ENCODE measurements around the gene TMEM109.

Gene TMEM109

GRCh38 chr11:60955571-60955970 is 41.6 kb downstream of the TMEM109 start:
- no peaks in the 10 kb centered on the region for H3K9me3 ChIP-seq (ENCODE audit: control insufficient read depth, insufficient read depth, low read length)
- H3K4me1 ChIP-seq (ENCODE audit: control insufficient read depth, insufficient read depth, low read length), result peaks cover 9% of the 10 kb centered on the region
- H3K36me3 ChIP-seq (ENCODE audit: control insufficient read depth, insufficient read depth, low read length), result no peaks in the 10 kb centered on the region
- no peak overlapping the region for H3K9ac ChIP-seq (ENCODE audit: low read depth, low read length)
- no peak overlapping the region for H3K27ac ChIP-seq (ENCODE audit: low read depth, low read length)
- H3K27me3 ChIP-seq (ENCODE audit: control insufficient read depth, insufficient read depth, low read length), result peaks cover 14% of the 10 kb centered on the region
- no peak overlapping the region for H3K4me3 ChIP-seq (ENCODE audit: low read depth, low read length)

DNA sequence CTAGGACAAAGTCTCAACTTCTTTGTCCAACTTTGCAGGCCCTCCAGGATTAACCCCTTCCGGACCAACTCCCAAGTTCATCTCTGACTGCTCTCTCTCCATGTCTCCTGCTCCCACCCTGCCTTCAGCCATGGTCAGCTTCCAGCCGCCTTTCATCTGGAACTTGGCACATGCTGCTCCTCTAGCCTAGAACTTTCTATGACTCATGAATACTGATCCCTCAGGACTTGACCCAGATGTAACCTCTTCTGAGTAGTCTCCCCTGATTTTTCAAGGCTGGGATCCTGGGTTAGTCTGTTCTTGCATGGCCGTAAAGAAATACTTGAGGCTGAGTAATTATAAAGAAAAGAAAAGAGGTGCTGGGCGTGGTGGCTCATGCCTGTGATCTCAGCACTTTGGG is 43.2 kb downstream of the TMEM109 start:
- Histone ChIP-seq H3K4me3 (ENCODE audit: low read depth, low read length) (no peak overlapping the region), H3K27ac (ENCODE audit: low read depth, low read length) (no peak overlapping the region), H3K9me3 (ENCODE audit: control insufficient read depth, insufficient read depth, low read length) (no peaks in the 10 kb centered on the region), H3K27me3 (ENCODE audit: control insufficient read depth, insufficient read depth, low read length) (peaks cover 6% of the 10 kb centered on the region), H3K36me3 (ENCODE audit: control insufficient read depth, insufficient read depth, low read length) (no peaks in the 10 kb centered on the region), H3K9ac (ENCODE audit: low read depth, low read length) (no peak overlapping the region), H3K4me1 (ENCODE audit: control insufficient read depth, insufficient read depth, low read length) (peaks cover 6% of the 10 kb centered on the region)

GRCh38 chr11:60959431-60959830 is 45.5 kb downstream of the TMEM109 start:
- no peak overlapping the region for H3K4me3 ChIP-seq (ENCODE audit: low read depth, low read length)
- H3K9me3 ChIP-seq (ENCODE audit: control insufficient read depth, insufficient read depth, low read length), result no peaks in the 10 kb centered on the region
- no peak overlapping the region for H3K9ac ChIP-seq (ENCODE audit: low read depth, low read length)
- H3K27ac ChIP-seq (ENCODE audit: low read depth, low read length), result no peak overlapping the region
- no peaks in the 10 kb centered on the region for H3K36me3 ChIP-seq (ENCODE audit: control insufficient read depth, insufficient read depth, low read length)
- no peaks in the 10 kb centered on the region; the same call in 1 of the 2 replicates for H3K27me3 ChIP-seq (ENCODE audit: control insufficient read depth, insufficient read depth, low read length)
- H3K4me1 ChIP-seq (ENCODE audit: control insufficient read depth, insufficient read depth, low read length), result no peaks in the 10 kb centered on the region

GRCh38 chr11:60960405-60960804 is 46.4 kb downstream of the TMEM109 start:
- Histone ChIP-seq H3K27me3 (ENCODE audit: control insufficient read depth, insufficient read depth, low read length) (no peaks in the 10 kb centered on the region), H3K9me3 (ENCODE audit: control insufficient read depth, insufficient read depth, low read length) (no peaks in the 10 kb centered on the region), H3K27ac (ENCODE audit: low read depth, low read length) (no peak overlapping the region), H3K36me3 (ENCODE audit: control insufficient read depth, insufficient read depth, low read length) (no peaks in the 10 kb centered on the region), H3K4me1 (ENCODE audit: control insufficient read depth, insufficient read depth, low read length) (no peaks in the 10 kb centered on the region), H3K4me3 (ENCODE audit: low read depth, low read length) (no peak overlapping the region), H3K9ac (ENCODE audit: low read depth, low read length) (no peak overlapping the region)

GRCh38 chr11:60964801-60965200 is 50.8 kb downstream of the TMEM109 start:
- no peak overlapping the region for H3K27ac ChIP-seq (ENCODE audit: low read depth, low read length)
- no peak overlapping the region for H3K4me3 ChIP-seq (ENCODE audit: low read depth, low read length)
- H3K27me3 ChIP-seq (ENCODE audit: control insufficient read depth, insufficient read depth, low read length), result no peaks in the 10 kb centered on the region
- no peaks in the 10 kb centered on the region for H3K4me1 ChIP-seq (ENCODE audit: control insufficient read depth, insufficient read depth, low read length)
- H3K9ac ChIP-seq (ENCODE audit: low read depth, low read length), result no peak overlapping the region
- peaks cover 6% of the 10 kb centered on the region for H3K9me3 ChIP-seq (ENCODE audit: control insufficient read depth, insufficient read depth, low read length)
- H3K36me3 ChIP-seq (ENCODE audit: control insufficient read depth, insufficient read depth, low read length), result no peaks in the 10 kb centered on the region

DNA sequence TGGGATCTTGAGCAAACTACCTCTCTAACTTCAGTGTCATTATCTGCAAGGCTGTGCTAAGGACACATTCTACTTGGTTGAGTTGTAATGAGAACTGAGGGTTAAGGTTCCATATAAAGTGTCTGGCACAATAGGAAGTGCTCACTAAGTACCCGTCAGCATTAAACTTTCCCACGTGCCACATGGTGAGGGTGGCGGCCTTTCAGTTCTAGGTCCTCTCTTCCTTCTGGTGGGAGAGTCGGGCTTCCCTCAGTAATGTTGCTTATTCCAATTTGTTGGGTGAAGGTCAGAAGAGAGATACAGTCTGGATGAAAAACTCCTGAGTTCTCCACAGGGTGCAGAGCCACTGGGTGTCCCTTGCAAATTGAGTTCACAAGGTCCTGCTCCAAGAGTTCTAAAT is 52.9 kb downstream of the TMEM109 start:
- Histone ChIP-seq H3K27ac (ENCODE audit: low read depth, low read length) (no peak overlapping the region), H3K4me1 (ENCODE audit: control insufficient read depth, insufficient read depth, low read length) (no peaks in the 10 kb centered on the region), H3K9me3 (ENCODE audit: control insufficient read depth, insufficient read depth, low read length) (peaks cover 6% of the 10 kb centered on the region), H3K9ac (ENCODE audit: low read depth, low read length) (no peak overlapping the region), H3K27me3 (ENCODE audit: control insufficient read depth, insufficient read depth, low read length) (no peaks in the 10 kb centered on the region), H3K4me3 (ENCODE audit: low read depth, low read length) (no peak overlapping the region), H3K36me3 (ENCODE audit: control insufficient read depth, insufficient read depth, low read length) (no peaks in the 10 kb centered on the region)

DNA sequence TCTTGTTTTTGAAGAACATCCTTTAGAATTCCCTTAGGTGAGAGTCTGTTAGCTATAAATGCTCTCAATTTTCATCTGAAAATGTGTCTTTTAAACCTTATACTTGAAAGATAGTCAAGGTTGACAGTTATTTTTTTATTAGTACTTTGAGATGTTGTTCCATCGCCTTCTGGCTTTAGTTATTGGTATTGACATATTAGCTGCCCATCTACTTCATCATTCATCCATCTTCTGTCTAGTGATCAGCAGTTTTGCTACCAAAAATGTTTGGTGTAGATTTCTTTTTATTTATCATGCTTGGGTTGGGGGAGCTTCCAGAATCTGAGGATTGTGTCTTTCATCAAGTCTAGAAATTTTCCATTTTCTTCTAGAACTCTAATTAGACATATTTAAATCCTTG is 54.3 kb downstream of the TMEM109 start:
- H3K9ac ChIP-seq (ENCODE audit: low read depth, low read length), result no peak overlapping the region
- H3K36me3 ChIP-seq (ENCODE audit: control insufficient read depth, insufficient read depth, low read length), result no peaks in the 10 kb centered on the region
- H3K4me1 ChIP-seq (ENCODE audit: control insufficient read depth, insufficient read depth, low read length), result no peaks in the 10 kb centered on the region
- no peak overlapping the region for H3K27ac ChIP-seq (ENCODE audit: low read depth, low read length)
- H3K4me3 ChIP-seq (ENCODE audit: low read depth, low read length), result no peak overlapping the region
- H3K27me3 ChIP-seq (ENCODE audit: control insufficient read depth, insufficient read depth, low read length), result no peaks in the 10 kb centered on the region
- peaks cover 6% of the 10 kb centered on the region for H3K9me3 ChIP-seq (ENCODE audit: control insufficient read depth, insufficient read depth, low read length)

DNA sequence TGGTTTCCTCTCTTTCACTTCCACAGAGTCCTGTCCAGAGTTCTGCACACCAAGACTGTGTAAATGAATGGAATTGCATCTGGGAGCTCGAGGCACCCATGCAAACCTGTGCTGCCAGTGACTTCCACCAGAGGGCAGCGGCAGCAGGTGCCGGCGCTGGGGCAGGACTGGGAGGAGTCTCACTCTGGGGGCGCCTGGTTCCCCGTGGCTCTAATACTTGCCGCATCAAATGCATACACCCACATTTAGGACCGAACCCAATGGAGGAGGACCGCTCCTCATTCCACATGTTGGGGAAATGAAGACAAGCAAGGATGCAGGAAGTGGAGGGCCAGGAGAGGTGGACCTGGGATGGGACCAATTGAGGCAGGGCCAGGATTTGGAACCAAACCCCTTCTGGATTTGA is 56.4 kb downstream of the TMEM109 start:
- Histone ChIP-seq H3K4me1 (ENCODE audit: control insufficient read depth, insufficient read depth, low read length) (no peaks in the 10 kb centered on the region), H3K9me3 (ENCODE audit: control insufficient read depth, insufficient read depth, low read length) (peaks cover 6% of the 10 kb centered on the region), H3K27me3 (ENCODE audit: control insufficient read depth, insufficient read depth, low read length) (no peaks in the 10 kb centered on the region), H3K4me3 (ENCODE audit: low read depth, low read length) (no peak overlapping the region), H3K27ac (ENCODE audit: low read depth, low read length) (no peak overlapping the region), H3K36me3 (ENCODE audit: control insufficient read depth, insufficient read depth, low read length) (no peaks in the 10 kb centered on the region), H3K9ac (ENCODE audit: low read depth, low read length) (no peak overlapping the region)

GRCh38 chr11:60970890-60971289 is 56.9 kb downstream of the TMEM109 start:
- H3K27me3 ChIP-seq (ENCODE audit: control insufficient read depth, insufficient read depth, low read length), result no peaks in the 10 kb centered on the region
- no peak overlapping the region for H3K27ac ChIP-seq (ENCODE audit: low read depth, low read length)
- H3K36me3 ChIP-seq (ENCODE audit: control insufficient read depth, insufficient read depth, low read length), result no peaks in the 10 kb centered on the region
- no peaks in the 10 kb centered on the region for H3K4me1 ChIP-seq (ENCODE audit: control insufficient read depth, insufficient read depth, low read length)
- H3K9me3 ChIP-seq (ENCODE audit: control insufficient read depth, insufficient read depth, low read length), result peaks cover 6% of the 10 kb centered on the region
- H3K4me3 ChIP-seq (ENCODE audit: low read depth, low read length), result no peak overlapping the region
- H3K9ac ChIP-seq (ENCODE audit: low read depth, low read length), result no peak overlapping the region

GRCh38 chr11:60971520-60971919 is 57.6 kb downstream of the TMEM109 start, which contains the start of gene CD6:
Gene CD6 (plus strand): TSS chr11:60971680. CDS start chr11:60971866, 186 bp downstream.
- no peak within 1 kb of the TSS for H3K4me3 ChIP-seq (ENCODE audit: low read depth, low read length)
- H3K9ac ChIP-seq (ENCODE audit: low read depth, low read length), result no peak within 1 kb of the TSS
- no peak within 1 kb of the TSS for H3K27ac ChIP-seq (ENCODE audit: low read depth, low read length)
- peaks cover 6% of the 10 kb centered on the region for H3K9me3 ChIP-seq (ENCODE audit: control insufficient read depth, insufficient read depth, low read length)
- H3K4me1 ChIP-seq (ENCODE audit: control insufficient read depth, insufficient read depth, low read length), result no peaks in the 10 kb centered on the region
- no peaks in the 10 kb centered on the region for H3K27me3 ChIP-seq (ENCODE audit: control insufficient read depth, insufficient read depth, low read length)
- H3K36me3 ChIP-seq (ENCODE audit: control insufficient read depth, insufficient read depth, low read length), result no peaks in the 10 kb centered on the region

DNA sequence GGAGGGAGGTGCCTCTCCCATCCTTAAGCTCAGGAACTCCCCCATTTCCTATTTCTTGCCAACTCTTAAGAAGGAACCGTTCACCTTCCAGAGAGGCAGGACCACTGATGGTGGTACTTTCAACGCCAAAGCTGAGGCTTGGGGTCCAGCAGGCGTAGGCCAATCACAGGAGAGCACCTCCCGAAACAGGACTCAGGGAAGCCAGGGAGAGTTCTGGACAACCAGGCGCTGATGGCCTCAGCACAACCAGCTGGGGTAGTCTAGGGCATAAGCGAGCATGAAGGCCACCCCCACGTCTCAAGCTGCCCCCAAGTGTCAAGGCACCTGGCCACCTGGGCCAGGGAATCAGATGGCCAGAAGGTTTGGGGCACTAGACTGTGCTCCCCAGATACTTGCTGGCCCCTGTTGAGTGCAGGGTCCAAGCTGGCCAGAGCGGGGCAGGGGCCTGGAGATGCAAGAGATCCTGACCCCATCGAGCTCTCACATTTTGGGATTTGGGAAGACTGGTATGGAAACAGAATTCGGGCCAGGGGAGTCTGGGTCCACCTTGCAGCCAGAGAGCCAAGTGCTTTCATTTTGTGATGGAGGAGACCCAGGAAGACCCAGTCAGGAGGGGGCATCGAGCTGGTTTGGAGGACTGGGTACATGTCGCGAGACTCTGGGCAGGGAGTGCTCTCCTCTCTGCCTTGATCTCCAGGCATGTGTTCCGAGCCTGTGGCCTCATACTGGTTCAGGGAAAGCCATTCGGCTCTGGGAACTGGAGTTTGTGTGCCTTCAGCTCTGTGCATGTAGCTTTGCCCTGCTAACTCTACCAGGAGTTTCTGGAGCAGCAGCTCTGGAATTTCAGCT is 58.4 kb downstream of the TMEM109 start:
- Histone ChIP-seq H3K9me3 (ENCODE audit: control insufficient read depth, insufficient read depth, low read length) (peaks cover 6% of the 10 kb centered on the region), H3K4me3 (ENCODE audit: low read depth, low read length) (no peak overlapping the region), H3K27ac (ENCODE audit: low read depth, low read length) (no peak overlapping the region), H3K36me3 (ENCODE audit: control insufficient read depth, insufficient read depth, low read length) (no peaks in the 10 kb centered on the region), H3K27me3 (ENCODE audit: control insufficient read depth, insufficient read depth, low read length) (no peaks in the 10 kb centered on the region), H3K4me1 (ENCODE audit: control insufficient read depth, insufficient read depth, low read length) (no peaks in the 10 kb centered on the region), H3K9ac (ENCODE audit: low read depth, low read length) (no peak overlapping the region)
